HG02884 (cell line): Measurements from ENCODE around the gene IPO11.
A peak's percentile ranks its signal among the peaks of the same experiment; 100 is the strongest.

ENCODE experiments used
- ATAC-seq: cut with Tn5 transposase; IDR thresholded peaks from one replicate; pipeline ENCODE4 v1.9.1; 2021; ENCODE audit warnings: mild to moderate bottlenecking, moderate library complexity; ENCODE audit not compliant: unreplicated experiment

IPO11 gene

GRCh38 chr5:62412549-62413329, at the start of gene IPO11:
TSS of gene IPO11 (plus strand) at chr5:62412763. CDS start at chr5:62437280, 24,517 bp downstream.
- ATAC-seq: peak; percentile 94

DNA sequence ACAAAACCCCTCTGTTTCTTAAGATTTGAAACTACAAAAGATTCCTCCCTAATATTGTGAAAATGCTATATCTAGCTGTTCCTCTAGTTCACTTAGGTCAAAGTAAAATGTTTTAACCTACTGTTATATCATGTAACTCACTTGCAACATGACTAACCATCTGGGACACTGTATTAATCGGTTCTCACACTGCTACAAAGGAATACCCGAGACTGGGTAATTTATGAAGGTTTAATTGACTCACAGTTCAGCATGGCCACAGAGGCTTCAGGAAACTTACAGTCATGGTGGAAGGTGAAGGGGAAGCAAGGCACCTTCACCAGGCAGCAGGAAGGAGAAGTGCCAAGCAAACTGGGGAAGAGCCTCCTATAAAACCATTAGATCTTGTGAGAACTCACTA, 43.5 kb upstream of the IPO11 start:
- no peak for ATAC-seq

- ATAC-seq: no peak
These were observed 41.2 kb upstream of the IPO11 start for GRCh38 chr5:62371409-62371808.

- no peak for ATAC-seq
These were observed 40.0 kb upstream of the IPO11 start for GRCh38 chr5:62372600-62372999.

GRCh38 chr5:62373382-62373781, 39.2 kb upstream of the IPO11 start:
- ATAC-seq: no peak

DNA sequence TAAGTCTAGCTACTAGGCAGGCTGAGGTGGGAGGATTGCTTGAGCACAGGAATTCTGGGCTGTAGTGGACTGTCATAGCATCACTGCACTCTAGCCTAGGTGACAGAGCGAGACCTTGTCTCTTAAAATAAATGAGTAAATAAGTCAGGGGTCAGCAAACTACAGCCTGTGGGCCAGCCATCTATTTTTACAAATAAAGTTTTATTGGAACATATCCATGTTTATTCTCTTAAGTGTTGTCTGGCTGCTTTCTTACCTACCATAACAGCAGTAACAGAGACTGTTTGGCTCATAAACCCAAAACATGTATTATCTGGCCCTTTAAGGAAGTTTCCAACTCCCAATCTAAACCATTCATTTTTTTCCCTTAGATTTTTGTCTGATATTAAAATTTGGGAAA, 38.5 kb upstream of the IPO11 start:
- ATAC-seq: no peak

- no peak for ATAC-seq
These were observed 36.9 kb upstream of the IPO11 start for GRCh38 chr5:62375627-62376026.

- ATAC-seq: no peak
These were observed 36.5 kb upstream of the IPO11 start for GRCh38 chr5:62376064-62376463.

DNA sequence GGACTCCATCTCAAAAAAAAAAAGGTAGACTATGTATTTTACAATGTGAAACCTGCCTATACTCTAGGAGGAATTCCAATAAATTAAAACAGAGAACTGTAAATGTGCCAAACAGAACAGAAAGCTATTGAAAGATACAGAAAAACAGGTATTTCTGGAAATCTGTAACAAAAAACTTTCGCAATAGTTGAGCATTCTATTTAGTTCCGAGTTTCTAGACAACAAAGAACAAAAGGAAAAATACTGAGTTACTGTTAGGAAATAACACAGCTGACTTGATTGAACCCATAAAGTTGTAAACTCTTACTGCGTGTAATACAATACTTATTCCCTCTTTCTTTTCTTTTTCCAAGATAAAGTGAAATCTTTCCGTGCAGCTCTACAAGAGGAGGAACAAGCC, 27.4 kb upstream of the IPO11 start:
- ATAC-seq: no peak

DNA sequence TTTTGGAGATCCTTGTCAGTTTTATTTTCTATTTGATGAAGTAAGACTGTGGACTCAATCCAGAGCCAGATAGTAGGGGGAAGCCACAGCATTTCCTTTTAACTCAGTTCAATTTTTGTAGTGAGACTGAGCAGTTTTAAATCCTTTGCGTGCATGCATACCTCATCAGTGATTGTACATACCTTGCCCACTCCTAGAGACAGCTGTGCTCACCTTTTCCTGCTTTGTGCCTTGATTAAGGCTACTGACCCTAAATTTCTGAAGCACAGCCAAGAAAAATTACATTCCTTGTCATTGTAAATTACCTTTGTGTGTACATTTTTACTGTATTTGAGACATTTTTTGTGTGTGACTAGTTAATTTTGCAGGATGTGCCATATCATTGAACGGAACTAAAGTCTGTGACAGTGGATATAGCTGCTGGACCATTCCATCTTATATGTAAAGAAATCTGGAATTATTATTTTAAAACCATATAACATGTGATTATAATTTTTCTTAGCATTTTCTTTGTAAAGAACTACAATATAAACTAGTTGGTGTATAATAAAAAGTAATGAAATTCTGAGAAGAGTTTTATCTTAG, 26.7 kb upstream of the IPO11 start:
- no peak for ATAC-seq

GRCh38 chr5:62386824-62387223, 25.7 kb upstream of the IPO11 start:
- no peak for ATAC-seq

DNA sequence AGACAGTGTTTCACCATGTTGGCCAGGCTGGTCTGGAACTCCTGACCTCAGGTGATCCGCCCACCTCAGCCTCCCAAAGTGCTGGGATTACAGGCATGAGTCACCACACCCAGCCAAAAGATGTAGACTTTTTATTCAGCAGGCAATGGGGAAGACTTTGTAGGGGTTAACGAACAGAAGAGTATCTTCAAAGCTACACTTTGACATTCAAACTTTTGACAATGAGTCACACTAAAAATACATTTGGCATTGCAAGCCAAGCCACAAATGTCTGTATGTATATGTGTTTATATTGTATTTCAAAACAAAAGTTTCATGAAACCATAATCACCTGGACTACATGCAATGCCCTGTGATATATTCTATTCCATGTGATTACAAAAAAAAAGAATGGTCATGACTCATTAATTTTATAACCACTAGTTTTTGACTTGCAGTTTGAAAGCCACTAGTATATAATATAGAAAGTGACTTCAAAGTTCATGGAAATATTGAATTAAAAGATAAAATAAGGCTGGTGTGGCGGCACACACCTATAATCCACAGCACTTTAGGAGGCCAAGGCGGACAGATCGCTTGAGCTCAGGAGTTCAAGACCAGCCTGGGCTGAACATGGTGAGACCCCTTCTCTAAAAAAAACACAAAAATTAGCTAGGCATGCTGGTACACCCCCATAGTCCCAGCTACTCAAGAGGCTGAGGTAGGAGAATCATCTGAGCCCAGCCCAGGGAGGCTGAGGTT, 17.2 kb upstream of the IPO11 start:
- no peak for ATAC-seq

DNA sequence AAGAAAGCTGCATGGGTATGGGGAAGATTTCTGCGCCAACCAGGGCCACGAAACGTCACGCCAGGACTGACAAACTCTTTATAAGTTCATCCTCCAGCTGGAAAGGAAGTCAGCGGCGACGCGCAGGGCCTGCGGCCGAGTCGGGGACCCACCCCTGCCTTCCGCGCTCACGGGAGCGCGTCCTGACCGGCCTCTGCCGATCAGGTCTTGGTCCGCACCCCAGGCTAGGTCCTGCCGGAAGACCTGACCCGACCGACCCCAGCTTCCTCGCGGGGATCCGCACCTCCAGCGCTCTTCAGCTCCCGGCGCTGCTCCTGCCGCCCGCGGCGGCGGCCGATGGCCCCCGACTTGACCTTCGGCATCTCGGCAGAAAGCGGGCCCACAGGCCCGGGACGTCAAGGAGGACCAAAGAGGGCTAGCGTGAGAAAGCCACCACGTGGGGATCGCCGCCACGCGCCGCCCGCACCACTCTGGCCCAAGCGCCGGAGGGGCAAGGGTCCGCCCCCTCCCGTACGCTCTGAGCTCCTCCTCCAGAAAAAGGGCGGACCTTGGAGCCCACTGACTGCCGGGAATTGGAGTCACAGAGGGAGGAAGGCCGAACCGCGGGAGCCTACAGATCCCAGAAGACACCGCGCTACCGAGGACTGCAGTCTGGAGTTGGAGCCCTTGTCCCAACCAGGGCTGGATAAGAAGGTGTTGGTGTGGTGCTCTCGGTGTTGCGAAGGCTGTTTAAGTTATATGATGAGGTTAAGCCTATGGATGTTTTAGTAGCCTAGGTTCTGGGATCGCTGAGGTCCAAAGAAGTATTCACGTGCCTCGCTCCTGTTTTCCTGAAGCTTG, 8.9 kb upstream of the IPO11 start, which contains the start of gene DIMT1:
DIMT1 (minus strand) TSS at position 495 of the 840 bp plus-strand sequence; CDS start at position 362, 133 bp downstream.
- ATAC-seq: peak; percentile 96

DNA sequence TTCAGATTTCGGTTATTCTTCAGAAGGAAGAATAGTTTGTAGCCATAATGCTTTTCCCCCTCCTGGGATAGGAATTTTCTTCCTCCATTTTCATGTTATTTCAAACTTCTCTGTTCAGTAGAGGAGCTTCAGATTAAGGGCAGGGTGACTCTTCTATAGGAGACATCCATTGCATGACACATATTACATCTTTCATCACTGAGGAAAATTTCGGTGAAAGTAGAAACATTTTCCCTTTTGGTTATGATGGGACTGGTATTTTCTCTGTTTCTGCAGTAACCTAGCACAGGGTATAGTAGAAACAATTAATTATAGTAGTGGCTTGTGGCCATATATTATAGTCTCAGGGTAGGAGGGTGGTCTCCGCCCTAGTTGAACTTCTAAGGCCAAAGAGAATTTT, 1.1 kb downstream of the IPO11 start:
- ATAC-seq: no peak

DNA sequence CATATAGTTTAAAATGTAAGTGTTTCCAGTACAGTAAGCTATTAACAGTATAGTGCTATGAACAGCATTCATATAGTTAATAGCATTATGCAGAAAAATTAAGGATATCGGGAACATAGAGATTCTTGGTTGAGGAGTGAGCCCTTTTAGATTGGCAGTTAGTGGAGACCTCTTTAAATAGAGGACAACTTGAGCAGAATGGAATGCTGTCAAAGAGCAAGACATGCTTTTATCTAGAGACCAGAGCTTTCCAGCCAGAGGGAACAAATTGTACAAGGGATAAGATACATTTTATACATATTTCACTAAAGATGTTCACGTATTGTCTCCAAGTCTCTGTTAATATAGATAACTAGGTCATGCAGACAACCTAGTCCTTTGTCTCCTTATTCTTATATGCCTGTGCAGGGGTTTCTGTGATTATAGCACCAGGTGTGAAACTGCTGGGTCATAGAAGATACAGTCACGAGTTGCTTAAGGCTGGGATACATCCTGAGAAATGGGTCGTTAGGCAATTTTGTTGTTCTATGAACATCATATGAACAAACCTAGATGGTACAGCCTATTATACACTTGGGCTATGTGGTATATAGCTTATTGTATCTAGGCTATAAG, 6.0 kb downstream of the IPO11 start:
- ATAC-seq: no peak

DNA sequence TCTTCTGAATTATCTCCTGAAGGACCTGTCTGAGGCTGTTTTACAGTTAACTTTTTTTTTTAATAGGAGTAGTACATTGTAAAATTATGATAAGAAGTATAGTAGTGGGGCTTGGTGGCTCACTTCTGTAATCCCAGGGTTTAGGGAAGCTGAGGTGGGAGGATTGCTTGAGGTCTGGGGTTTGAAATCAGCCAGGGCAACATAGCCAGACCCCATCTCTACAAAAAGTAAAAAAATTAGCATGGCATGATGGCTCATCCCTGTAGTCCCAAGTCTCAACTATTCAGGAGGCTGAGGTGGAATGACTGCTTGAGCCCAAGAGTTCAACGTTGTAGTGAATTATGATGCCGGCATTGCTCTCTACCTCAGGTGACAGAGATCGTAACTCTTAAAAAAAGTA, 7.0 kb downstream of the IPO11 start:
- no peak for ATAC-seq

- no peak for ATAC-seq
These were observed 8.9 kb downstream of the IPO11 start for GRCh38 chr5:62421414-62421813.

DNA sequence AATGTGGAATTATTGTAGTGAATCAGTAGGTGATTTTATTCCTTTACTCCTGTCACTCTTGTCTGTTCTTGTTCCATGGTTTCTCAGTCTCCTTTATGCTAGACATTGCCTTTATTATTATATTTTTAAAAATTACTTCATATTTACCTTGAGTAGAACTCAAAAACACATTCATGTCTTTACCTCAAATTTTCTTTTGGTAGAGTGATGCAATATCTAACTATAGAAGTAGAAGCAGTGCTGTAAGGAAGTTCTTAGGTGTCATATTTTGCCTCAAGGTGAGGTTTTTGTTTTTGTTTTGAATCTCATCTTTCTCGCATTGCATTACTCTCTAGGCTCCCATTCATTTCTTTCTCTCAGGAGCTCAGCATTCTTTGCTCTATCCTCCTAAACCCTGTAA, 12.2 kb downstream of the IPO11 start:
- ATAC-seq: no peak

GRCh38 chr5:62431735-62432620, 19.4 kb downstream of the IPO11 start:
- no peak for ATAC-seq
